Measurements from ENCODE around the gene FAM47A.

Gene FAM47A

GRCh38 chrX:34132028-34132427 is at the start of gene FAM47A:
TSS of gene FAM47A (minus strand) at chrX:34132314. CDS start at chrX:34132278, 36 bp downstream.
- DNase-seq: no peak

DNA sequence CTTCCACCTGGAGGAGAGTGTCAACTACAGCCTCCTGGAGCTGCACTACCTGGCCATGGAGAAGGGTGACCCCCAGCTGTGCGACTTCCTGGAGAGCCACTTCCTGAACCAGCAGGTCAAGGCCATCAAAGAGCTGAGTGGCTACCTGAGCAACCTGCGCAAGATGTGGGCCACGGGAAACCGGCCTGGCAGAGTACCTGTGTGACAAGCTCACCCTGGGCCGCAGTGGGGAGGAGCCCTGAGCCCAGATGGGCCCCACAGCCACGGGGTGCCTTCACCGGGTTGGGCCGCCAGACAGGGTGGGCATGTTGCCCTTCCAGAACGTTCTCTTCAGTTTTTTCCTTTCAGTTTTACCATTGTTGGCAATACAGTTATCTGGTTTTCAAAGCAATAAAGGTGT is 15.2 kb upstream of the FAM47A start:
- no peak for DNase-seq

GRCh38 chrX:34146906-34147305 is 14.8 kb upstream of the FAM47A start:
- no peak for DNase-seq

- no peak for DNase-seq
Measured at GRCh38 chrX:34144246-34144645, 12.1 kb upstream of the FAM47A start.

DNA sequence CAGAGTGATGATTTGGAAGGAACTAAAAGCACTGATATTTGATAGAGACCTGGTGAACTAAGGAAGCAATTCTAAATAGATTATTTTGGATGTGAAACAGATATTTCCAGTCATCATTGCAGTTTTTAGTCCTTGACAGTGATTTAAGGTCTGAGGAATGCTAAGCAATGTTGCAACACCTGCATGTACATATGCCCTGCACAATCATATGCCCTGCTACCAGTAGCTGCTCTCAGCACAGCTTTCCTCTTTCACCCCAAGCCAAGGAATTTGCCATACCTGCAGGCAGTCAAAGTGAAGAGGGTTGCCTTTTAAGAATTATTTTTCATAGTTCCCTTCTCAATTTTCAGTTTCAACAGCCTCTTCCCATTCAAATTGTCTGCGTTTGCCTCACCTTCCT is 8.7 kb upstream of the FAM47A start:
- DNase-seq: no peak

- DNase-seq: no peak
Measured at GRCh38 chrX:34130980-34131744, 952 bp downstream of the FAM47A start.

- DNase-seq: no peak
Measured at GRCh38 chrX:34130501-34130900, 1.6 kb downstream of the FAM47A start.

GRCh38 chrX:34126011-34126410 is 6.1 kb downstream of the FAM47A start:
- DNase-seq: no peak

GRCh38 chrX:34119122-34119521 is 13.0 kb downstream of the FAM47A start:
- no peak for DNase-seq

GRCh38 chrX:34112459-34112858 is 19.7 kb downstream of the FAM47A start:
- no peak for DNase-seq
